HG02763 (cell line): Measurements from ENCODE around the gene ADAMTS10.
"Not testable (repeated sequence)": the region's sequence is repeated elsewhere in the genome, so short reads cannot be mapped to it uniquely, and the experiment has no call there.

Experiments
- ATAC-seq: cut with Tn5 transposase; IDR thresholded peaks from one replicate; pipeline ENCODE4 v1.9.1; 2021; ENCODE audit warnings: mild to moderate bottlenecking, moderate library complexity; ENCODE audit not compliant: unreplicated experiment

Gene ADAMTS10

GRCh38 chr19:8629184-8629583 is 18.7 kb upstream of the ADAMTS10 start:
- no peak for ATAC-seq

- ATAC-seq: no peak
These were observed 16.3 kb upstream of the ADAMTS10 start for GRCh38 chr19:8626842-8627241.

GRCh38 chr19:8622886-8623285 is 12.4 kb upstream of the ADAMTS10 start:
- ATAC-seq: not testable (repeated sequence)

GRCh38 chr19:8618751-8619150 is 8.2 kb upstream of the ADAMTS10 start:
- no peak for ATAC-seq

GRCh38 chr19:8617984-8618383 is 7.5 kb upstream of the ADAMTS10 start:
- ATAC-seq: no peak

GRCh38 chr19:8617325-8617724 is 6.8 kb upstream of the ADAMTS10 start:
- not testable (repeated sequence) for ATAC-seq

GRCh38 chr19:8616861-8617260 is 6.3 kb upstream of the ADAMTS10 start:
- ATAC-seq: no peak

- ATAC-seq: no peak
These were observed 5.5 kb upstream of the ADAMTS10 start for GRCh38 chr19:8615813-8616596.

GRCh38 chr19:8615024-8615423 is 4.5 kb upstream of the ADAMTS10 start:
- no peak for ATAC-seq

- no peak for ATAC-seq
These were observed 3.9 kb upstream of the ADAMTS10 start for GRCh38 chr19:8614455-8614854.

- ATAC-seq: no peak
These were observed 2.3 kb upstream of the ADAMTS10 start for GRCh38 chr19:8612807-8613171.

- no peak for ATAC-seq
These were observed 1.6 kb upstream of the ADAMTS10 start for GRCh38 chr19:8611877-8612806.

GRCh38 chr19:8611391-8611876 is 919 bp upstream of the ADAMTS10 start:
- ATAC-seq: no peak

GRCh38 chr19:8610936-8611300 is 403 bp upstream of the ADAMTS10 start:
- no peak for ATAC-seq

GRCh38 chr19:8609279-8610040 is 1.1 kb downstream of the ADAMTS10 start:
- no peak for ATAC-seq

- no peak for ATAC-seq
These were observed 1.6 kb downstream of the ADAMTS10 start for GRCh38 chr19:8608941-8609278.

- ATAC-seq: no peak
These were observed 3.1 kb downstream of the ADAMTS10 start for GRCh38 chr19:8607386-8607785.

GRCh38 chr19:8605514-8605913 is 5.0 kb downstream of the ADAMTS10 start:
- no peak for ATAC-seq

- no peak for ATAC-seq
These were observed 8.7 kb downstream of the ADAMTS10 start for GRCh38 chr19:8601796-8602195.

GRCh38 chr19:8600816-8601215 is 9.7 kb downstream of the ADAMTS10 start:
- ATAC-seq: no peak

GRCh38 chr19:8600064-8600463 is 10.5 kb downstream of the ADAMTS10 start:
- ATAC-seq: no peak
